NCI-H748 treated with DMSO at 0.1 percent for 48 hours (cell line): ENCODE measurements around the gene GNB4.

Source experiments
- DNase-seq: peaks from one replicate; lab custom pipeline; 2025; lab: John Stamatoyannopoulos, UW

The GNB4 gene

DNA sequence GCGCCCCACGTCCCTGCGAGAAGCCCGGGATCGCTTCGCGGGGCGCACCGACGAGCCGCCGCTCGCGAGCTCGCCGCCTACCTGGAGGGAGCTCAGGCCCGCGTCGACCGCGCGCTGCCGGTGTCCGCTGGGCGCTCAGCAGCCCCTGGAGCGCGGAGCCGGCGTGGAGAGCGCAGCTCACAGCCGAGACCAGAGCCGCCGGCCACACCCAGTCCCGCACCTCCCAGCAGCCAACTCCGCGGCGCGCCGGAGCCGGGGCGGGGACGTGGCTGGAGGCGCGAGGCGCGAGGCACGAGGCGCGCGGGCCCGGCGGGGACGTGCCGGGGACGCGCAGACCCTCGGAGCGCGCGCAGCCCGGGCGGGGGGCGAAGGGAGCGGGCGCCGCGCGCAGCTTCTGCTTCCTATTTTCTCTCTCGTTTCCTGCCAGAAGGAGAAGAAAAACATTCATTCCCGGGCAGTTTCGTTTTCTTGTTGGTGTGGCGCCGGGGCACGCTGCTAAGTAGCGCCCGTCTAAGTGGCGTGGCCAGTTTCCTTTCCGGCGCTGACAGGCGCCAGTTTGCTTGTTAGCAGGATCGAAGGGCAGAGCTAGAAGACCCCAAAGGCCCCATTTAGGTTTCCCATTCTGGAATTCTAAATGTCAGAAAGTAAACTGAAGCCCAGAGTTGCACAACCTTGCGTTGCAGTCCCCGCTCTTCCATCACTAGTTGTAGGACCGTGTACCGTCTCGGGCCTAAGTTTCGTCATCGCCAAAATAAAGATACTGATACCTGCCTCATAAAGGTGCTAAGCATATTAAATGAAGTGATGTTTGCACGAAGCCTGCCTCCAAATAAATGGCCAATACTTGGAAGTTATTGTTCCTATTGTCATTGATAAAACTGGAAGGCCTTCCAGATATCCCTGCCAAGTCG is at the start of gene GNB4:
GNB4 (minus strand) TSS at position 206 of the 911 bp plus-strand sequence. CDS start 25,270 bp downstream, outside the sequence.
- DNase-seq: peak; percentile 59

GRCh38 chr3:179495483-179495882 is 44.2 kb upstream of the GNB4 start:
- DNase-seq: no peak

DNA sequence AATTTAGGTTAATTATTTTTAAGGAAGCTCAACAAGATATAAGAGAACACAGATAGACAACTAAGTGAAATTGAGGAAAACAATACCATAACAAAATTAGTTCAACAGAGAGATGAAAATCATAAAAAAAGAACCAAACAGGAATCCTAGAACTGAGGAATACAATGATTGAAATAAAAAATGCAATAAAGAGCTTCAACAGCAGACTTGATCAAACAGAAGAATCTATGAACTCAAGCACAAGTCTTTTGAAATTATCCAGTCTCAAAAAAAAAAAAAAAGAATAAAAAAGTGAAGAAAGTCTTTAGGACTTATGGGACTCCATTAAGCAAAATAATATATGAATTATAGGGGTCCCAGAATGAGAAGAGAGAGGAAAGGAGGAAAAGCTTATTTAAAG is 42.0 kb upstream of the GNB4 start:
- no peak for DNase-seq

DNA sequence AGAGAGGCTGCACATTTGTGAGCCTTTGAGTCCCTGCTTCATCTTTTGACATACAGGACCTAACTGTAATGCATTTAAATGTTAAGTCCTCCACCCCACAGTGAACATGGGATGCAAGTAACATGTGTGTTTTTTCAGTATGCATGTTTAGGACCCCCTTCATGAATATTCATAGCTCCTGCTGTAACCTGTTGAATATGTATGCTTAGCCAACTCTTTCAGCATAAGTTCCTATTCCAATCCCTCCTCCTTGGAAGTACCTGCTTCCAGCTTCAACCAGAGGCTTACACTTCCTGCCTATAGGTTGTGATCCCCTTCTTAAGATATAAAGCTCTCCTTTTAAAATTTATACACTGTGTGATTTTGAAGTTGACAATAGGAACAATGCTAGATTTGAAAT is 36.9 kb upstream of the GNB4 start:
- no peak for DNase-seq

GRCh38 chr3:179486806-179487205 is 35.5 kb upstream of the GNB4 start:
- no peak for DNase-seq

- no peak for DNase-seq
These were observed 31.6 kb upstream of the GNB4 start for GRCh38 chr3:179482857-179483256.

GRCh38 chr3:179476215-179476614 is 24.9 kb upstream of the GNB4 start:
- no peak for DNase-seq

DNA sequence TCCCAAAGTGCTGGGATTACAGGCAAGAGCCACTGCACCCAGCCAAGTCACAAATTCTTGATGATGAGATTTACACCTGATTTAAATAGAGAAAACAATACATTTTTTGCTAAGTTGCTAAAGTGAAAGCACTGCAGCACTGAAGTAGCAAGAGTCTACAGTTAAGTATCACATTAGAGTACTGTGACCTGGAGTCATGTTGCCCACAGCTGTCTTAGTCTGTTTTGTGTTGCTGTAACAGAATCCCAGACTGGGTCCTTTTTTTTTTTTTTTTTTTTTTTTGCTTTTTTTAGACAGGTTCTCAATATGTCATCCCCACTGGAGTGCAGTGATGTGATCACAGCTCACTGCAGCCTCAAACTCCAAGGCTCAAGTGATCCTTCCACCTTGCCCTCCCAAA is 23.2 kb upstream of the GNB4 start:
- DNase-seq: no peak

- DNase-seq: no peak
These were observed 22.3 kb upstream of the GNB4 start for GRCh38 chr3:179473565-179473964.

- no peak for DNase-seq
These were observed 13.2 kb upstream of the GNB4 start for GRCh38 chr3:179464323-179465092.

DNA sequence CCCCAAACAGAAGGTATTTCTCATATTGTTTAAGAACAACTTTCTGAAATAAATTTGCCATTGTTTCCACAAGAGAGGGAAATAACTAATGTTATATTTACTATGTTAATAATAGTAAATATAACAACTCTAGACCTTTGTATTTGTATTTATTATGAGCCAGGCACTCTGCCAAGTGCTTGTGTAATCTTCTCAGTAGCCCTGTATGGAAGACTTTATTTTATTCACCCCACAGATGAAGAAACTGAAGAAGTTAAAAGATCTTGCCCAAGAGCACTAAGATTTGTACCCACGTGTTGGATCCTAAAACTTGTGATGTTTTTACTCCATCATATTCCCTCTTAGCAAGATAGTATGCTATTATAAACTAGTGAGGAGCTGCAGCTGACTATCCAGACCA is 12.0 kb upstream of the GNB4 start:
- no peak for DNase-seq

DNA sequence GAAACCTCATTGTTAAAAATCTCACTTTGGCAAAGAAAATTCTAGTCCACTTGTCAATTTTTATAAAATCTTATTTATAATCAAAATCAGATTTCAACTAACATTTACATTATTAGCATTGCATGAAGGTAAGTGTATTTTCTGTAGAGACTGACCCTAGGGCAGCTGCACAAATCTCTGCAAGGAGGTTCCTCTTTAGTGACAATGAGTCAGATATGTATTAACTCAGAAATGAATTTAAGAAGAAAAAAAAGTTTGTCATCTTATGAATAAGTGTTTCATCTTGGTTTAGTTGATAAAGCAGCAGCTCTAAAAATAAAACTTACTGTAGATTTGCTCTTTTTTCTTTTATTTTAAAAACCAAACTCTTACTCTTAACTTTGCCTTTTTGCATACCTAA is 9.0 kb upstream of the GNB4 start:
- DNase-seq: no peak

GRCh38 chr3:179455954-179456353 is 4.7 kb upstream of the GNB4 start:
- DNase-seq: no peak

DNA sequence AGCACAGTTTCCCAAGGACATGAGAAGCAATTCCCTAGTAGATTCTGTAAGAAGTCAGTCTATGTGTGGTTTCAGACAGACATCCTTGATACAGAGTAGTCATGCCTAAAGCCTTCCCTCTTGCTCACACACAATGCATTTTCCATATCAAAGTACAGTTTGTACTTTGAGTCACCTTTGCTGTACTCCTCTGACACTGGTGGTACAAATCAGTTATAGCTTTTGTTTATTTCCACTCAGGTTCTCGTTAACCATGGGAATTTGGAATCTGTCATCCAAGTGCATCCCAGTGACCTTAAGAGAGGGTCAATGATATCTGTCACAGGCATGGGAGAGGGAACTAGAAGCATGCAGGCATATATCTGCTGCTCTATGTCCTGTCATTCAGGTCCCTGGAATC is 3.6 kb upstream of the GNB4 start:
- DNase-seq: no peak

DNA sequence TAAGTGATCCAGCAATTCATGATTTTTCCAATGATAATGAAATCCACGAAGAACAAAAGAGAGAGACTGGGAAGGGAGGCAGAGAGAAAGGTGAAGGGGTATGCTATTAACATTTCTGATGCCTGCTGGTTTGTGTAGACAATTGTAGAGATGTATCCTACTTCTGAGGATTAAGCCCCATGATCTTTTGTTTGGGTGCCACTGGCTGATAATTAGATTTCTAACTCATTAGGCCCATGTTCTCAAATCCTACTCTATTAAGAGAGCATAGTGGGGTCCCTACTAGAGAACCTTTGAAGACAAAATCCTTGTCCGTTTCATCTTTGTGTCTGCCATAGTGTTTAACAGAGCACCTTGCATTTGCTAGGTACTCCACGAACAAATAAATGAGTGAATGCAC is 2.7 kb upstream of the GNB4 start:
- no peak for DNase-seq

- no peak for DNase-seq
These were observed 1.6 kb upstream of the GNB4 start for GRCh38 chr3:179452872-179453271.

GRCh38 chr3:179452176-179452564 is 900 bp upstream of the GNB4 start:
- DNase-seq: no peak

DNA sequence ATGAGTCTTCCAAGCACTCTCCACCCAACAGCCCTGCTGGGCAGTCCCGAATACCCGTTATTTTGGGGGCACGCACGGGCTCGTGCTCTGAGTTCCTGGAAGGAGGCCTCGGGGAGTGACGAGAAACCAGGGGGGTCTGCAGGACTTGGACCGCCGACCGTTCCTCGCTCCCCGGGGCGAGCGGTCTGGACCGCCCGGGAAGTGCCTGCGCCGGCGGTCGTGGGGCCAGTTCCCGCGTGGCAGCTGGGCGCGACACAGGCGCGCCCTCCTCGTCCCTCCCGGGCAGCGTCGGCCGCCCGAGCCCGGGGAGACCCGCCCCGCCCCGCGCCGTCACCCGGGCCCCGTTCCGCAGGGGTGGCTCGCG is 387 bp downstream of the GNB4 start:
- DNase-seq: peak; percentile 3

- no peak for DNase-seq
These were observed 989 bp downstream of the GNB4 start for GRCh38 chr3:179450261-179450701.

- no peak for DNase-seq
These were observed 1.6 kb downstream of the GNB4 start for GRCh38 chr3:179449636-179450035.

GRCh38 chr3:179447251-179447650 is 4.0 kb downstream of the GNB4 start:
- no peak for DNase-seq

GRCh38 chr3:179446501-179446900 is 4.8 kb downstream of the GNB4 start:
- DNase-seq: no peak

- DNase-seq: no peak
These were observed 12.4 kb downstream of the GNB4 start for GRCh38 chr3:179438841-179439240.
